B cell (primary cell): ENCODE data around the gene FUT6. TPM values are rescaled to one million over a fixed set of nuclear protein-coding genes. Genes with fewer than 3 reads are reported as not detected.
A peak's percentile ranks its signal among the peaks of the same experiment; 100 is the strongest.

Source experiments
- ATAC-seq: fragments of 200-7000 bp; cut with Tn5 transposase; one replicate; pipeline ENCODE4 v1.10.0; 2021; ENCODE audit warnings: low read depth, mild to moderate bottlenecking, moderate number of reproducible peaks, moderate library complexity
- CTCF ChIA-PET: fragments of 350-600 bp; sonication (Branson Sonifier 250); formaldehyde crosslinking; loops from one replicate; lab custom pipeline; 2021; ENCODE audit warnings: antibody characterized with exemption, inconsistent platforms; lab: Charles Lee
- POLR2A ChIA-PET: fragments of 350-600 bp; sonication (Branson Sonifier 250); formaldehyde crosslinking; loops from one replicate; lab custom pipeline; 2021; ENCODE audit warnings: antibody characterized with exemption; lab: Charles Lee
- DNase-seq: peaks from one replicate; pipeline ENCODE4 v3.0.0; 2013
- H2AFZ ChIP-seq: 2 replicates; pipeline ENCODE4 v1.6.1; 2012; ENCODE audit warnings: mild to moderate bottlenecking, low read depth, low read length; ENCODE audit not compliant: insufficient read depth, poor library complexity, severe bottlenecking
- H3K27ac ChIP-seq, 2 donors: 1 replicate in 1 of 2; 2 replicates in 1 of 2; pipeline ENCODE4 v1.5.1; 2012 to 2013; ENCODE audit warnings: low read length in 2 of 2, mild to moderate bottlenecking in 2 of 2, moderate library complexity in 1 of 2
- H3K27me3 ChIP-seq, 4 experiments: fragments of 200-600 bp in 1 of 4; sonication (generic) in 1 of 4; replicated peaks in 1 of 4; 1 replicate in 2 of 4; 2 replicates in 2 of 4; pipeline versions ENCODE4 v1.6.1 to v1.7.0; 2013 to 2016; ENCODE audit warnings: low read length in 3 of 4, mild to moderate bottlenecking in 2 of 4, mixed read lengths in 1 of 4, moderate library complexity in 1 of 4; ENCODE audit not compliant: insufficient read depth in 4 of 4, control insufficient read depth in 3 of 4; ENCODE audit errors: control extremely low read depth in 1 of 4
- H3K36me3 ChIP-seq, 2 experiments: replicated peaks in 1 of 2; 1 replicate in 1 of 2; 2 replicates in 1 of 2; pipeline versions ENCODE4 v1.6.1 to v1.7.1; 2013; ENCODE audit warnings: low read length in 1 of 2; ENCODE audit not compliant: insufficient read depth in 2 of 2, control insufficient read depth in 1 of 2; ENCODE audit errors: control extremely low read depth in 1 of 2, extremely low read depth in 1 of 2
- H3K4me1 ChIP-seq, 2 donors: fragments of 200-600 bp in 1 of 2; sonication (generic) in 1 of 2; 1 replicate in 1 of 2; 2 replicates in 1 of 2; pipeline versions ENCODE4 v1.5.1 to v1.6.1; 2013 to 2017; ENCODE audit warnings: low read length in 2 of 2; ENCODE audit not compliant: control insufficient read depth in 2 of 2, insufficient read depth in 2 of 2
- H3K4me2 ChIP-seq: replicated peaks from 2 replicates; pipeline ENCODE3; 2012; ENCODE audit warnings: mild to moderate bottlenecking, low read depth, low read length; ENCODE audit not compliant: poor library complexity, severe bottlenecking
- H3K4me3 ChIP-seq, 5 experiments: fragments of 200-600 bp in 1 of 5; sonication (generic) in 1 of 5; 1 replicate in 3 of 5; 2 replicates in 2 of 5; pipeline versions ENCODE4 v1.5.1 to v1.7.0; 2011 to 2016; ENCODE audit warnings: low read length in 4 of 5, mild to moderate bottlenecking in 4 of 5, low read depth in 2 of 5, control low read depth in 1 of 5, moderate library complexity in 1 of 5; ENCODE audit not compliant: insufficient read depth in 1 of 5; ENCODE audit errors: control extremely low read depth in 1 of 5, extremely low read depth in 1 of 5
- H3K79me2 ChIP-seq: fragments of 200-600 bp; sonication (generic); one replicate; pipeline ENCODE4 v1.6.0; 2016; ENCODE audit warnings: low read length; ENCODE audit not compliant: control insufficient read depth, insufficient read depth
- H3K9ac ChIP-seq: fragments of 200-600 bp; sonication (generic); 2 replicates; pipeline ENCODE4 v1.6.1; 2017; ENCODE audit warnings: mild to moderate bottlenecking, low read length, moderate library complexity
- H3K9me3 ChIP-seq, 3 donors: one replicate each; pipeline versions ENCODE4 v1.6.1 to v1.7.1; 2013; ENCODE audit warnings: low read length in 2 of 3; ENCODE audit not compliant: control insufficient read depth in 2 of 3, insufficient read depth in 1 of 3; ENCODE audit errors: control extremely low read depth in 1 of 3
- H4K20me1 ChIP-seq: 2 replicates; pipeline ENCODE4 v1.6.0; 2012; ENCODE audit warnings: mild to moderate bottlenecking, low read length; ENCODE audit not compliant: insufficient read depth, control insufficient read depth, poor library complexity, severe bottlenecking
- H3K27ac Mint-ChIP-seq: one replicate; pipeline ENCODE4 v1.8.0; 2021; ENCODE audit warnings: mixed read lengths
- H3K27me3 Mint-ChIP-seq: one replicate; pipeline ENCODE4 v1.8.0; 2021; ENCODE audit warnings: mixed read lengths
- H3K4me1 Mint-ChIP-seq: one replicate; pipeline ENCODE4 v1.8.0; 2021; ENCODE audit warnings: mixed read lengths
- H3K4me3 Mint-ChIP-seq: one replicate; pipeline ENCODE4 v1.8.0; 2021; ENCODE audit warnings: mixed read lengths
- H3K9me3 Mint-ChIP-seq: one replicate; pipeline ENCODE4 v1.8.0; 2022; ENCODE audit warnings: mixed read lengths; ENCODE audit not compliant: insufficient read depth
- EZH2 ChIP-seq: IDR thresholded peaks from 2 replicates; pipeline ENCODE4 v1.6.1; 2012; ENCODE audit warnings: borderline replicate concordance, low read depth, mild to moderate bottlenecking, moderate library complexity, low read length; ENCODE audit not compliant: insufficient read depth, poor library complexity, severe bottlenecking
- WGBS: methylation state at CpG from one replicate; pipeline ENCODE4 v1.1.5; 2013; ENCODE audit warnings: missing lambda C conversion rate; ENCODE audit not compliant: insufficient coverage; 5-methylcytosine and 5-hydroxymethylcytosine counted together
- intact Hi-C: fragments of 100-400 bp; cut with micrococcal nuclease; formaldehyde crosslinking; loops from one replicate; pipeline ENCODE4 v1.10.0; 2022
- polyA plus RNA-seq: library from polyadenylated mRNA; depleted of rRNA; stranded (reverse); fragments of >200 nt; gene quantifications from 2 replicates; pipeline ENCODE4 v1.2.3, GENCODE V29; 2012
- total RNA-seq, 2 donors: library from RNA; stranded (reverse); fragments of 120-200 nt in 1 of 2; gene quantifications; 1 replicate in 1 of 2; 2 replicates in 1 of 2; pipeline versions ENCODE4 v1.2.3 to v1.2.4, GENCODE V29; 2013 to 2022
- TF ChIP-seq, protein P1 (sequence below): fragments of 200-600 bp; IDR thresholded peaks from one replicate; pipeline ENCODE4 v1.8.0; 2022; ENCODE audit warnings: antibody characterized with exemption, mild to moderate bottlenecking

Gene FUT6
- total and polyA plus RNA-seq, 2 donors (not counting 1 experiment from before 2014, with no cell fraction given) = 0.03 TPM; not detected in 1

DNA sequence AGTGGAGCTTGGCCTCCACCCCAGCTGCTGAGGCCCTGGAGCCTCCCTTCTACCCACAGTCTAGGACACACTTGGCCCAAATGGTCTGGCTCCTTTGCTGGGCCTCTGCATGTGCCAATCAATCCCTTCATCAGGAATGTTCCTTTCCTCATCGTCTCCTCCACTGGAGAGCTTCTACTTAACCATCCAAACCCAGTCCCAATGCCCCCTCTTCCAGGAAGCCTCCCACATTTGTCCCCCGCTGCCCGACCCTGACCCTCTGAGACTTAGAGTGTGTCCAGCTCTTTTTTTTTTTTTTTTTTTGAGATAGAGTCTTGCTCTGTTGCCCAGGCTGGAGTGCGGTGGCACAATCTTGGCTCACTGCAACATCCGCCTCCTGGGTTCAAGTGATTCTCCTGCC is 51.1 kb downstream of the FUT6 start:
- WGBS = 100% methylated on average over 3 of the region's 5 CpGs
- Mint-ChIP-seq H3K4me3 (no peak overlapping the region), H3K27ac (peak overlapping the region; percentile 70), H3K27me3 (no peaks in the 10 kb centered on the region), H3K4me1 (peaks cover 10% of the 10 kb centered on the region), H3K9me3 (no peaks in the 10 kb centered on the region)
- H3K9ac ChIP-seq = no peak overlapping the region
- peaks cover 0 to 4% (median 0%) of the 10 kb centered on the region in 4 experiments for H3K27me3 ChIP-seq
- POLR2A ChIA-PET = interaction anchor here (0.7 kb wide), 1 partner anchor 980 kb away, joined by 5 read pairs; no protein-coding TSS in a partner anchor
- TF ChIP-seq EZH2 = no peak
- TF ChIP-seq, protein P1, sequence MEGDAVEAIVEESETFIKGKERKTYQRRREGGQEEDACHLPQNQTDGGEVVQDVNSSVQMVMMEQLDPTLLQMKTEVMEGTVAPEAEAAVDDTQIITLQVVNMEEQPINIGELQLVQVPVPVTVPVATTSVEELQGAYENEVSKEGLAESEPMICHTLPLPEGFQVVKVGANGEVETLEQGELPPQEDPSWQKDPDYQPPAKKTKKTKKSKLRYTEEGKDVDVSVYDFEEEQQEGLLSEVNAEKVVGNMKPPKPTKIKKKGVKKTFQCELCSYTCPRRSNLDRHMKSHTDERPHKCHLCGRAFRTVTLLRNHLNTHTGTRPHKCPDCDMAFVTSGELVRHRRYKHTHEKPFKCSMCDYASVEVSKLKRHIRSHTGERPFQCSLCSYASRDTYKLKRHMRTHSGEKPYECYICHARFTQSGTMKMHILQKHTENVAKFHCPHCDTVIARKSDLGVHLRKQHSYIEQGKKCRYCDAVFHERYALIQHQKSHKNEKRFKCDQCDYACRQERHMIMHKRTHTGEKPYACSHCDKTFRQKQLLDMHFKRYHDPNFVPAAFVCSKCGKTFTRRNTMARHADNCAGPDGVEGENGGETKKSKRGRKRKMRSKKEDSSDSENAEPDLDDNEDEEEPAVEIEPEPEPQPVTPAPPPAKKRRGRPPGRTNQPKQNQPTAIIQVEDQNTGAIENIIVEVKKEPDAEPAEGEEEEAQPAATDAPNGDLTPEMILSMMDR = no peak
- no peak for DNase-seq
- no peak for ATAC-seq
- H3K4me1 ChIP-seq = peaks cover 5 to 16% of the 10 kb centered on the region in 2 donors
- peaks cover 7% of the 10 kb centered on the region for H3K79me2 ChIP-seq
- intact Hi-C loops = no loop called here
- H2AFZ ChIP-seq = no peak overlapping the region
- H3K4me2 ChIP-seq = no peak overlapping the region
- peaks cover 28% of the 10 kb centered on the region for H4K20me1 ChIP-seq
- no peak overlapping the region for H3K27ac ChIP-seq
- peaks cover 0 to 20% (median 3%) of the 10 kb centered on the region in 3 donors for H3K9me3 ChIP-seq
- H3K4me3 ChIP-seq = no peak overlapping the region
- CTCF ChIA-PET = no interaction called here
- H3K36me3 ChIP-seq = peaks cover 0 to 53% of the 10 kb centered on the region in 2 experiments

DNA sequence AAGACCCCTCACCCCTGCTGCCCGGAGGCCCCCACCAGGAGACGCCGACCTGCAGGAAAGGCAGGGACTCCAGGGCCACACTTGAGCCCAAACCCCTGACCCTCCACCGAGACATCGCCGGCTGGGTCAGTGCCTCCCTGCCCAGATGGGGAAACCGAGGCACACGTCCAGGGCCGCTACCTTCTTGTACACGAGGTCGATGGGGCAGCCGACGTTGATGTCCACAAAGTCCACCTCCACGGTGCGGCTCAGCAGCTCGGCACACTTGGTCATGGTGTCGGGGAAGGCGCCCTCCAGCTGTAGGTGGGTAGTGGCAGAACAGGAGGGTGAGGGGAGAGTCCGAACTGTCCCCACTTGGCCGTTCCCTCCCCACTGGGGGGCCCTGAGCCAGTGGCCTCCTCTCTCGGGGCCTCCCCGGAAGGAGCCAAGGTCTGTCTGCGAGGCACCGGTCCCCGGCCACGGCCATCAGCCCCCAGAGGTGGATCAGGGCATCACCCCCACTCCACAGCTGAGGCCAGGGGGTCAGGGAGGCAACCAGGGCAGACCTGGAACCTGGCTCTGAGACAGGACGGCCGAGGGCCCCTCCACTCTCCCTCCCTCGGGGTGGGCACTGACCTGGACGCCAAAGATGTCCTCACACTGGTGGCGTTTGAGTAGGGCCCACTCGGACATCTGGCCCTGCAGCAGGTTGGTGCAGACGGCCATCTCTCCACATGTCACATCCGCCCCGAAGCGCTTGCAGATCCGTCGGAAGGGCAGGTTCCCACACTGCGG is 51.9 kb downstream of the FUT6 start:
- POLR2A ChIA-PET = no interaction called here
- Histone ChIP-seq H3K36me3 (peaks cover 0 to 53% of the 10 kb centered on the region in 2 experiments), H3K27ac (no peak overlapping the region), H3K4me3 (no peak overlapping the region), H3K4me2 (no peak overlapping the region), H3K9ac (no peak overlapping the region), H4K20me1 (peaks cover 28% of the 10 kb centered on the region), H3K79me2 (peaks cover 7% of the 10 kb centered on the region), H3K9me3 (peaks cover 0 to 20% (median 3%) of the 10 kb centered on the region in 3 donors), H2AFZ (no peak overlapping the region), H3K4me1 (peaks cover 5 to 16% of the 10 kb centered on the region in 2 donors), H3K27me3 (no peaks in the 10 kb centered on the region)
- H3K27me3 Mint-ChIP-seq = no peaks in the 10 kb centered on the region
- ATAC-seq (no peak), DNase-seq (peak; percentile 34)
- H3K4me3 Mint-ChIP-seq = no peak overlapping the region
- no peak overlapping the region for H3K27ac Mint-ChIP-seq
- WGBS = 98% methylated on average over 35 of the region's 39 CpGs
- TF ChIP-seq, protein P1 = no peak
- no peak for TF ChIP-seq EZH2
- intact Hi-C loops = no loop called here
- CTCF ChIA-PET = no interaction called here
- H3K9me3 Mint-ChIP-seq = no peaks in the 10 kb centered on the region
- peaks cover 10% of the 10 kb centered on the region for H3K4me1 Mint-ChIP-seq
